Hepatocyte (in vitro differentiated cells): ENCODE measurements around the gene NGEF.

Source experiments
- EZH2 ChIP-seq: fragments of 200-600 bp; sonication (generic); IDR thresholded peaks from 2 replicates; pipeline ENCODE4 v1.6.1; 2016; ENCODE audit warnings: antibody characterized with exemption, mild to moderate bottlenecking, borderline replicate concordance
- EZH2phosphoT487 ChIP-seq: fragments of 200-600 bp; sonication (generic); IDR thresholded peaks from one replicate; pipeline ENCODE4 v1.6.1; 2018; ENCODE audit warnings: antibody characterized with exemption, mild to moderate bottlenecking, low read depth, moderate library complexity; ENCODE audit not compliant: unreplicated experiment, severe bottlenecking
- TF ChIP-seq, protein P1 (sequence below): fragments of 200-600 bp; sonication (generic); IDR thresholded peaks from 2 replicates; pipeline ENCODE4 v1.5.1; 2016; ENCODE audit warnings: antibody characterized with exemption, mild to moderate bottlenecking; ENCODE audit not compliant: poor library complexity

DNA sequence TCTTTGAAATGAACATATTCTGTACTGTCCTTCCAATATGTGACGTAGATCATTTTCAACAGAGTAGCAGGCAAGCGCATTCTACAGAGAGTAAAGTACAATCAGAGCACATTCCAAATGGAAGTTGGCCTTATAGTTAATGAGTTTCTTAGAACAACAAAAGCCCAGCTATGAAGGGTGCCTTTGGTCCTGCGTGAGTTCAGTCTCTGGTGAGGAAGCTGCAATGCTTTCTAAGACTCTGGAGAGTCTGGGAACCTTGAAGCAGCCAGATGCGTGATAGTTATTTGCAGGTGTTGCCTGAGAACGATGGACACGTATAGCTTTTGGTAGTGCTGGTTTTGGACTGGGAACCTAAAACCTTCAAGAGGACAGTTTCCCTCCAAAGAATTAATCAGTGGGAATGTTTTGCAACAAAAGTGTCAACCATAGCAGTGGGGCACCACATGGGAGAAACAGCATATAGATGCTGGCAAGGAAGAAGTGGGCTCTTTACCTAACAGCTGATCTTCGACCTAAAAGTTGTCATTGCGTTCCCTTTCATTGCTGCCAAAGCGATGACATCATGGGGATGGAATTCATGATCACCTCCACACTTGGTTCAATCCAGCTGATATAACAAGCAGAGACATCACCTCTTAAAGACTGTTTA is 152.3 kb downstream of the NGEF start:
- TF ChIP-seq, protein P1, sequence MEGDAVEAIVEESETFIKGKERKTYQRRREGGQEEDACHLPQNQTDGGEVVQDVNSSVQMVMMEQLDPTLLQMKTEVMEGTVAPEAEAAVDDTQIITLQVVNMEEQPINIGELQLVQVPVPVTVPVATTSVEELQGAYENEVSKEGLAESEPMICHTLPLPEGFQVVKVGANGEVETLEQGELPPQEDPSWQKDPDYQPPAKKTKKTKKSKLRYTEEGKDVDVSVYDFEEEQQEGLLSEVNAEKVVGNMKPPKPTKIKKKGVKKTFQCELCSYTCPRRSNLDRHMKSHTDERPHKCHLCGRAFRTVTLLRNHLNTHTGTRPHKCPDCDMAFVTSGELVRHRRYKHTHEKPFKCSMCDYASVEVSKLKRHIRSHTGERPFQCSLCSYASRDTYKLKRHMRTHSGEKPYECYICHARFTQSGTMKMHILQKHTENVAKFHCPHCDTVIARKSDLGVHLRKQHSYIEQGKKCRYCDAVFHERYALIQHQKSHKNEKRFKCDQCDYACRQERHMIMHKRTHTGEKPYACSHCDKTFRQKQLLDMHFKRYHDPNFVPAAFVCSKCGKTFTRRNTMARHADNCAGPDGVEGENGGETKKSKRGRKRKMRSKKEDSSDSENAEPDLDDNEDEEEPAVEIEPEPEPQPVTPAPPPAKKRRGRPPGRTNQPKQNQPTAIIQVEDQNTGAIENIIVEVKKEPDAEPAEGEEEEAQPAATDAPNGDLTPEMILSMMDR, result no peak
- TF ChIP-seq EZH2 (no peak), EZH2phosphoT487 (no peak)
